ENCODE measurements around the gene PPP6R2.

PPP6R2 gene

GRCh38 chr22:50464451-50464850, 121.3 kb downstream of the PPP6R2 start:
- TF ChIP-seq CTCF (IDR thresholded peaks at IDR 0.05; ENCODE audit: insufficient read depth, low read length, missing control alignments) = no peak
- ChIA-PET POLR2A (interaction anchor here (0.6 kb wide), 1 partner anchor 213 kb away, joined by 4 read pairs; no protein-coding TSS in a partner anchor), CTCF (interaction anchor here (1.3 kb wide), 1 partner anchor 8 kb away, joined by 3 read pairs; no protein-coding TSS in a partner anchor)
- no peak overlapping the region for H3K4me3 ChIP-seq (ENCODE audit: low read depth, low read length)
- no peak for DNase-seq (ENCODE audit: low read depth, low spot score)

GRCh38 chr22:50465066-50465930, 122.2 kb downstream of the PPP6R2 start:
- H3K4me3 ChIP-seq (ENCODE audit: low read depth, low read length) = no peak overlapping the region
- CTCF ChIA-PET = interaction anchor here (1.1 kb wide), 1 partner anchor 8 kb away, joined by 7 read pairs; no protein-coding TSS in a partner anchor
- no peak for TF ChIP-seq CTCF (IDR thresholded peaks at IDR 0.05; ENCODE audit: insufficient read depth, low read length, missing control alignments)
- no peak for DNase-seq (ENCODE audit: low read depth, low spot score)
- POLR2A ChIA-PET = interaction anchor here (0.6 kb wide), 1 partner anchor 214 kb away, joined by 4 read pairs; no protein-coding TSS in a partner anchor

- POLR2A ChIA-PET = no interaction called here
- no peak for TF ChIP-seq CTCF (IDR thresholded peaks at IDR 0.05; ENCODE audit: insufficient read depth, low read length, missing control alignments)
- H3K4me3 ChIP-seq (ENCODE audit: low read depth, low read length) = no peak overlapping the region
- no peak for DNase-seq (ENCODE audit: low read depth, low spot score)
- CTCF ChIA-PET = interaction anchor here (0.6 to 1.4 kb wide), 2 partner anchors 17 to 101 kb away, joined by 3 read pairs; no protein-coding TSS in a partner anchor
Observed at GRCh38 chr22:50467341-50467740, 124.2 kb downstream of the PPP6R2 start.

- ChIA-PET POLR2A (no interaction called here), CTCF (interaction anchor here (0.9 to 1.4 kb wide), 2 partner anchors 18 to 46 kb away, joined by 3 read pairs; no protein-coding TSS in a partner anchor)
- H3K4me3 ChIP-seq (ENCODE audit: low read depth, low read length) = no peak overlapping the region
- DNase-seq (ENCODE audit: low read depth, low spot score) = no peak
- TF ChIP-seq CTCF (IDR thresholded peaks at IDR 0.05; ENCODE audit: insufficient read depth, low read length, missing control alignments) = no peak
Observed at GRCh38 chr22:50467773-50468440, 124.8 kb downstream of the PPP6R2 start.

- no peak for TF ChIP-seq CTCF (IDR thresholded peaks at IDR 0.05; ENCODE audit: insufficient read depth, low read length, missing control alignments)
- POLR2A ChIA-PET = no interaction called here
Observed at GRCh38 chr22:50468626-50469025, 125.5 kb downstream of the PPP6R2 start.

More at GRCh38 chr22:50468626-50469025, 125.5 kb downstream of the PPP6R2 start:
- DNase-seq (ENCODE audit: low read depth, low spot score) = no peak
- H3K4me3 ChIP-seq (ENCODE audit: low read depth, low read length) = no peak overlapping the region
- CTCF ChIA-PET = interaction anchor here (0.8 to 1.4 kb wide), 3 partner anchors 11 to 46 kb away, joined by 3 read pairs; no protein-coding TSS in a partner anchor

Data from AG04449 (cell line).